HG03575 (cell line): ENCODE measurements around the gene GLYR1.

ENCODE experiments used
- ATAC-seq: cut with Tn5 transposase; IDR thresholded peaks from one replicate; pipeline ENCODE4 v1.9.1; 2021; ENCODE audit not compliant: unreplicated experiment, insufficient number of reproducible peaks, low FRiP score; ENCODE audit errors: extremely low read depth

The GLYR1 gene

DNA sequence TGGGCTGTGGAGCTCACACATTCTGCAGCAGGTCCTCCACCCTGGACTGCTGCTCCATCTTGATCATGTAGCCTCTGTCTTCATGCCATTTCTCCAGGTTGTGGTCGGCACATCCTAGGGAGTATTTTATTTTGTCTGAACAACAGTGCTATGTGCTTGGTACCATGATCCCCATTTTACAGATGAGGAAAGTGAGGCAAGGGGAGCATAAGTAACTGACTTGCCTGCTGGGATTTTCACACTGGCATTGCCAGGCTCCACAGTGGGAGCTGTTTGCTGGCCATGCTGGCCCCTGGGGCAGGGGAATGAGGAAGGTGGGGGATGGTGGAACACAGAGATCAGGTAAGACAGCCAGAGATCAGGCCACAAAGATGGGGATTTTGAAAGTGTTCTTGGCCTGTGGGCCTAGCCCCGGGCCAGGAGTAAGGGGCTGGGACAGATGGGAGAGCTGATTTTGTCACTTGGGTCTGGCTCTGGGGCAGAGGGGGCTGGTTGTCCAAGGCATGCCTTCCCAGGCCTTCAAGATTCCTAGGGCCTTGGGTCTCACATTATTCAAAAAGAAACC, 70.9 kb downstream of the GLYR1 start:
- no peak for ATAC-seq

DNA sequence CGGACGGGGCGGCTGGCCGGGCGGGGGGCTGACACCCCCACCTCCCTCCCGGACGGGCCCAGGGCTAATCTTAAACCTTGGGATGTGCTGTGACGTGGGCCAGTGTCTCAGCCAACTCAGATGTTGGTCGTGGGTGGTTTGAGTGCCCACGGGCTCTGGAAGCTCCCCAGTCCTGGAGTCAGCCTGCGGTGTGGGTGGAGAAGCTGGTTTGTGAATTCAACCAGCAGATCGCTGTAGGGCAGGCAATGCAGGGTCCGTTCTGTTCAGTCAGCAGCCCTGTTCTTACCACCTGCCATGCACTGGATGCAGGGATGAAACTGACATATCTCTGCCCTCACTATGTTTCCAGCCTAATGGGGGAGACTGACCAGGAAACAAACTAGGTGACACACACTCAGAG, 72.1 kb downstream of the GLYR1 start:
- ATAC-seq = no peak

DNA sequence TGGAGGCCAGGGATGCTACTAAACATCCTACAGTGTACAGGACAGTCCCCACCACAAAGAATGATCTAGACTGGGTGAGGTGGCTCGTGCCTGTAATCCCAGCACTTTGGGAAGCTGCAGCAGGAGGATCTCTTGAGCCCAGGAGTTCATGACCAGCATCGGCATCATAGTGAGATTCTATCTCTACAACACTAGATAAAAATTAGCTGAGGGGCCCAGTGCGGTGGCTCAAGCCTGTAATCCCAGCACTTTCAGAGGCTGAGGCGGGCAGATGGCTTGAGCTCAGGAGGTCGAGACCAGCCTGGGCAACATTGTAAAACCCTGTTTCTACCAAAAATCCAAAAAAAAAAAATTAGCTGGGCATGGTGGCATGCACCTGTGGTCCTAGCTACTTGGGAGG, 74.7 kb downstream of the GLYR1 start:
- no peak for ATAC-seq

DNA sequence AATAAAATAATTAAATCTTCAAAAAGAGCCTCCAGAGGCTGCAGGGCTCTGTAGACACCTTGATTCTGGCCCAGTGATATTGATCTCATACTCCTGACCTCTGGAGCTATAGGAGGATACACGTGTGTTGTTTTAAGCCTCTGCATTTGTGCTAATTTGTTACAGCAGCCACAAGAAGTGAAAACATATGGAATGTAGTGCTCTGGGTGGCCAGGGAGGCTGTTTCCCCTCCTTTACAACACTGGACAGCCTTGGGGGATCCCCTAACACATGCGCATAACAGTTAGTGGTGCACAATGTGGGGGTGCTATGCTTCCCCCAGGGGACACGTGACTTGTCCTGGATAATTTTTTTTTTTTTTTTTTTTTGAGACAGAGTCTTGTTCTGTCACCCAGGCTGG, 75.4 kb downstream of the GLYR1 start:
- ATAC-seq = no peak

DNA sequence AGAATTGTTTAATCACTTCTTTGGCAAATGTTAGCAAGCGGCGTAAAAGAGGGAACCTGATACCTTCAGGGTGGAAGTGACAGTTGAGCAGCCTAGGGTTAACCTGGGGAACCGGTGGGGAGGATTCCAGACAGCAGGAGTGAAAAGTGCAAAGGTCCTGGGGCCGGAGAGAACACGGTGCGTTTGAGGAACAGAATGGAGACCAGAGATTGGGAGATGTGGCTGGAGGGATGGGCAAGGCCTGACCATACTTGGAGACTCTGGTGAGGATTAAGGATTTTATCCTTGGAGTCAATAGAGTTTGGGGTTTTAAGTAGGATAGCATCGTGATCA, 77.8 kb downstream of the GLYR1 start:
- ATAC-seq = no peak

DNA sequence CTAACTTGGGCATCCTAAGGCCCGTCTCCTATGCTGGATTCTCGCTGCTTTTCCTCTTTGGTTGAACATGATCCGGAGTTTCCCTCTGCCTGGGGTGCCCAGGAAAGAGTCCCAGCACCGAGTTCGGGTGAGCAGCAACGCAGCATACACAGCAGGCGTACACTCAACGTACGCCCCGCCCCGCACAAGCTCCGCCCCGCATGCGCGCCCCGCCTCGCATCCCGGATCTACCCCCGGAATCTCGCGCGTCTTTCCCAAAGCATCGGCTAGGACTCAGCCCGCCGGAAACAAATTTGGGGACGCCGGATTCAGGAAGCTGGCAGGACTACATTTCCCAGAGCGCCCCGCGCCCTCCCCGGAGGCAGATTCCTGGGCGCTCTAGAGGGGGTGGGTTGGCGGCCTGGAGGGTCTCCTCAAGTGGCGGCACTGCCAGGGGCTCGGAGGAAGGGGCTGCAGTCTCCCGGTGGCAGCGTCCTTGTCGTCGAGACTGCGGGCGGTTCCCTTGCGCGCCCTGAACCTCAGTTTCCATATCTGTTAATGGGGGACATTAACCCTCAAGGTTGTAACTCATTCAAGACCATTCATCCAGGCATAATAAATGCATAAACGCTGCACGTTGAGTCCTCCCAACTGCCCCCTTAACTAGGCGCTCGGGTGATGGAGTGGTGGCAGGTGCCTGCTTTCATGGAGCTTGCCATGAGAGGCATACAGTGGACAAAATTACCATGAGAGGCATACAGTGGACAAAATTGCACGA, 78.4 kb downstream of the GLYR1 start:
- ATAC-seq = no peak

DNA sequence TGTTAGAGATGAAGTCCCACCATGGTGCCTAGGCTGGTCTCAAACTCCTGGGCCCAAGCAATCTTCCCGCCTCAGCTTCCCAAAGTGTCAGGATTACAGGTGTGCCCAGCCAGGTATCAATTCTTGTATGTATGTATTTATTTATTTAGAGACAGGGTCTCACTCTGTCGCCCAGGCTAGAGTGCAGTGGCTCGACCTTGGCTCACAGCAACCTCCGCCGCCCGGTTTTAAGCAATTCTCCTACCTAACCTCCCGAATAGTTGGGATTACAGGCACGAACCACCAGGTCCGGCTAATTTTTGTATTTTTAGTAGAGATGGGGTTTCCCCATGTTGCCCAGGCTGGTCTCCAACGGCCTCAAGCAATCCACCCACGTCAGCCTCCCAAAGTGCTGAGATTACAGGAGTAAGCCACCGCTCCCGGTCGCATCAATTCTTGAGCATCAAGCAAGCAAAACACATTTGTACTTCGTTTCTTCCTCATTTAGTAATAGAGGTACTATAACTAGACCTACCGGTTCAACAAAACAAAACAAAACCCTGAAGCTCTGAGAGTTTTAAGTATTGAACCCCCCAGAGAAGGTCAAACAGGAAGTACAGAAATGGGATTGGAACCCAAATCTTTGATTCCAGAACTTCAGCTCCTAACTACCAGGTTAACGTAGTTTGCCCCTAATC, 79.1 kb downstream of the GLYR1 start:
- ATAC-seq = no peak

DNA sequence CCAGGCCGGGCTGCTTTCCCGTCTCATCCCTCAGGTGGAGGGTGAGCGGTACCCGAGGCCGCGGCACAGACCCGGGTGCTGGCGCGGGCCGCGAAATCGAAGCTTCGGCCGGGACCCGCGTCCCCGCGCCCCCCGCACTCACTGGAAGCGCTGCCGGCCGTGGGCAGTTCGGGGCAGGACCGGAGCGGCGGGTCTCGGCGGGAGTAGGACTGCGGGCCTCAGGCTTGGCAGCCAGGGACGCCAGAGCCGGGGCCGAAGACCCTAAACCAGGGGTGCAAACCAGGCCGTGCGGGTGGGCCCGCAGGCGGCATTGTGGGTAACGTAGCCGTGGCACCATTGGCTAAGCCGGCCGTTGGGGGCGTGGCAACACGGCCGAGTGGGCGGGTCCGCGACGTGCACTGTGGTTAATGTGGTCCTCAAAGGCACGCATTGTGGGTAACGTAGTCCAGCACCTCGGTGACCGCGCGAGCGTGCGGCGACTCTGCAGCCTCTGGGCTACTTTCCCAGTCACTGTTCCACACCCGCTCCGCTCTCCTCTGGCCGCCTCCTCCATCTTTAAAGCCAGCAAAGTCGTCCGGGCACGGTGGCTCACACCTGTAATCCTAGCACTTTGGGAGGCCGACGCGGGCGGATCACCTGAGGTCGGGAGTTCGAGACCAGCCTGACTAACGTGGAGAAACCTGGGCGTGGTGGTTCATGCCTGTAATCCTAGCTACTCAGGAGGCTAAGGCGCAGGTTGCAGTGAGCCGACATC, 80.0 kb downstream of the GLYR1 start, which contains the start of gene ZNF500:
Gene ZNF500 (minus strand): TSS at position 288 of the 754 bp plus-strand sequence. CDS start 1,184 bp downstream, outside the sequence.
- ATAC-seq = peak; percentile 64

DNA sequence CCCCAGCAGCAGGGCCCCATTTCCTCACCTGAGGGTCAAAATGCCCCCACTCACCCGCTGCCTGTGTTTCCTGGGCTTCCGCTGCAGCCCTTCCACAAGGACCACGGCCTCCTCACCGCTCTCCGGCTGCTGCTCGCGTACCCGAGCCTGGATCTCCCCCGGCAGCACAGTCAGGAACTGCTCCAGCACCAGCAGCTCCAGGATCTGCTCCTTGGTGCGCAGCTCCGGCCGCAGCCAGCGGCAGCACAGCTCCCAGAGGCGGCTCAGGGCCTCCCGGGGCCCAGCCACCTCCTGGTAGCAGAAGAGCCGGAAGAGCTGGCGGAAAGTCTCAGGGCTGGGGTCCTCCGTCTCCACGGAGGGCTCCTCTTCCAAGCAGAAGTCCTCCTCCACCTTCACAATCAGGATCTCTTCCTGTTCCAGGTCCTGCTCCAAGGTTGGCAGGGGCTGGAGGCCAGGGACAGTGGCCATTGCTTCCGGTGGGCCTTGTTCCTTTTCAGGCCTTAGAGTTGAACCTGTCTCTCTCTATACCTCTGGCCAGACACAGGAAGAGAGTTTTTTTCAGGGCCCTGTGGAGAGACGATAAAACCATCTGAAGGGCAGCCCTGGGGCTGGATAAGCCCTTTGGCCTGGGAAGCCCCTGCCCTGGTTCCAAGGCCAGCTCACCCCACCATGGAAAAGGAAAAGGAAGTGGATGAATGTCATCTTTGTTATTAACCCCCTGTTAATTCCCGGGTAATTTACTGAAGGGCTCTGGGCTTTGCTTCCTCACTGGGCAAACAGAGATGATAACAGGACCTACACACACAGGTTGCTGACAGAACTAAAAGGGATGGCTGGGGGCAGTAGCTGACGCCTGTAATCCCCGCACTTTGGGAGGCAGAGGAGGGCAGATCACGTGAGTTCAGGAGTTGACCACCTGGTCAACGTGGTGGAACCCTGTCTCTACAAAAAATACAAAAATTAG, 81.3 kb downstream of the GLYR1 start:
- ATAC-seq = no peak

DNA sequence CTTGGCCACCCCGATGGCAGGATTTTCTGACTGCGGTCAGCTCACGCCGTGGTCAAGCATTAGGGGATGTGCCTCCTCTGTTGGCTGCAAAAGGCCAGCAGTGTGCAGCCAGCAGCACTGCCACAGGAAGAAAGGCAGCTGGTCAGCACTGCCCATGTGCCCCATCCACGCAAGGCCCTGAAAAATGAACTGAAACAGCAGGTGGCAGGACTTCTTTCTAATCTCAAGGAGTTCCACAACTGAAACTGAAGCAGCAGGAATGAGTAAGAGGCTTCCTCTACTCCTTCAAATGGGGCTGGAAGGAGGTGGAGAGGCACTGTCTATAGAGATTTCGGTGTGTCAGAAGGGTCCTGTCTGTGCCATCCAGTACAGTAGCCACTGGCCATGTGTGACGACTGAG, 83.3 kb downstream of the GLYR1 start:
- no peak for ATAC-seq

DNA sequence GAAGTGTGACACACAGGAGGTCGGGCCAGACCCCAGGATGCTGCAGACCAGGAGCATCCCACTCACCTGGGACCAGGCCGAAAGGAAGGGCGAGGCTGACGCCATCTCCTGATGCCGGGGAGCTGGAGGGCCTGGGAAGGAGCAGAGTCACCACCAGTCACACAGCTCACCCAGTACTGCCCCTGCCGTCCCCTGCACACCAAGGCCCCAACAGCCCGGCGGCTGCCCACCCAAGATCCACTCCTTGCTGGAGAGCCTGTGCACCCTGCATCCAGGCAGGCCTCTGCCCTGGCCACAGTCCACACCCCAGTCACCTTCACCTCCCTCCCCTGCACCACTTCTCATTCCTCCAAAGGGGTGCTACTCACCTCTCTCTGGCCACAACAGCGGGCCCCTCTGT, 84.9 kb downstream of the GLYR1 start:
- ATAC-seq = no peak

DNA sequence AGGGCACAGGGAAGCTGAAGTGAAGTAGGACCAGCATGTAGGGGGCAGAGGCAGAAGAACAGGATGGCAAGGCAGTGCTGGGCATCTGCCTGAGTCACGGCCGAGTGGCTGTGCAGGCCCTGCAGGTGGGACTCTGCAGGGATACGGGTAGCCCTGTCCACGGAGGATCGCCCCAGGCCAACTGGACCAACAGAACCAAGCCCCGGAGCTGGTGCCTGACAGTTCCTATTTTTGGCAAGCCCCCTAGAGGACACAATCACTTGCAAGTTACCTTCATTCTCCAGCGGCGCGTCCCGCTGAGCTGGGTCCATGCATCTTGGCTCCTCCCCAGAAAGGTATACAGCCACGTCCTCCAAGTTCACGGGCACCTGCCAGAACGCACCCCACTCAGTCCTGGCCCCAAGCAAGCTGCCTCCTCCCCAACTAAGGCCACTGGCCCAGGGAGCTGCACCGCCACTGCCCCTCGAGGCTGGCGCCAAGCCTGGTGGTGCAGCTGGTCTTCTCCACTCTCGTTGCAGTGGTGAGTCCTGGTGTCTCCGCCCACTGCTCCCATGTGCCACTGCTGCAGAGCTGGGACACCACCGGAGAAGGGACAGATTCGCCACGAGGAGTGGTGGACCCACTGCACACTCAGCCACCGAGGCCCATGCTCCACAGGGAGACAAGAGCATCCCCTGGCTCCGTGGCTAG, 86.7 kb downstream of the GLYR1 start:
- ATAC-seq = no peak

DNA sequence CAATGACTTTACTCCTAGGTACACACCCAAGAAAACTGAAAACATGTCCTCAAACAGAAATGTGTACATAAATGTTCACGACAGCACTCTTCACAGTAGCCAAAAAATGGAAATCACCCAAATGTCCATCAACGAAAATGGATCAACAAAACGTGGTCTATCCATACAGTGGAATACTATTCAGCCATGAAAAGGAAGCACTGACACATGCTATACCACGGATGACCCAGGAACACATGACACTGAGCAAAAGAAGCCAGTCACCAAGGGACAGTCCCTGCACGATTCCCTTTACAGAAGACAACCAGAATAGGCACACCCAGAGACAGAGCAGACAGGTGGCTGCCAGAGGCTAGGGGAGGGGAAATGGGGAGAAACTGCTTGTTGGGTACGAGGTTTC, 91.4 kb downstream of the GLYR1 start:
- no peak for ATAC-seq

DNA sequence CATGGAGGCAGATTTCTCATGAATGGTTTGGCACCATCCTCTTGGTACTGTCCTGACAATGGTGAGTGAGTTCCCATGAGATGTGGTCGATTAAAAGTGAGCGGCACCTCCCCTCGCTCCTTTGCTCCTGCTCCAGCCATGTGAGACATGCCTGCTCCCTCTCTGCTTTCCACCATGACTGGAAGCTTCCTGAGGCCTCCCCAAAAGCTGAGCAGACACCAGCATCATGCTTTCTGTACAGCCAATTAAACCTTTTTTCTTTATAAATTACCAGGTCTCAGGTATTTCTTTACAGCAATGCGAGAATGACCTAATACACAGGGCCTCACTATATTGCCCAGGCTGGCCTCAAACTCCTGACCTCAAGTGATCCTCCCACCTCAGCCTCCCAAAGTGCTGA, 92.2 kb downstream of the GLYR1 start:
- ATAC-seq = no peak

DNA sequence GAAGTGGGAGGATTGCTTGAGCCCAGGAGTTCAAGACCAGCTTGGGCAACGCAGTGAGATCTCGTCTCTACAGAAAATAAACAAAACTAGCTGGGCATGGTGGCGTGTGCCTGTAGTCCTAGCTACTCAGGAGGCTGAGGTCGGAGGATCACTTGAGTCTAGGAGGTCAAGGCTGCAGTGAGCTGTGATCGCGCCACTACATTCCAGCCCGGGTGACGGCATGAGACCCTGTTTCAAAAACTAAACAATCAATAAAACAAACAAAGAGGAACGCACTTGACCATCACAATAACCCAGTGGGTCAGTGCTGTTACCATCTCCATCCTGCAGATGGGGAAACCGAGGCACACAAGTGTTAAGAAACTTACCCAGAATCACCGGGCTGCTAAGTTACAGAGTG, 93.9 kb downstream of the GLYR1 start:
- no peak for ATAC-seq
